OCI-LY1 (cell line): ENCODE measurements around the gene UBE4B.

ENCODE experiments used
- EZH2 ChIP-seq: fragments of 200-600 bp; sonication (generic), shearing (Covaris generic); IDR thresholded peaks from 2 replicates; pipeline ENCODE4 v1.8.0; 2017; ENCODE audit warnings: borderline replicate concordance, mixed run types, mild to moderate bottlenecking, antibody characterized with exemption, low read length, moderate library complexity, mixed read lengths
- TF ChIP-seq, protein P1 (sequence below): fragments of 200-600 bp; sonication (generic), shearing (Covaris generic); IDR thresholded peaks from 2 replicates; pipeline ENCODE4 v1.5.1; 2017; ENCODE audit warnings: mild to moderate bottlenecking, antibody characterized with exemption, low read length, moderate library complexity, mixed read lengths

DNA sequence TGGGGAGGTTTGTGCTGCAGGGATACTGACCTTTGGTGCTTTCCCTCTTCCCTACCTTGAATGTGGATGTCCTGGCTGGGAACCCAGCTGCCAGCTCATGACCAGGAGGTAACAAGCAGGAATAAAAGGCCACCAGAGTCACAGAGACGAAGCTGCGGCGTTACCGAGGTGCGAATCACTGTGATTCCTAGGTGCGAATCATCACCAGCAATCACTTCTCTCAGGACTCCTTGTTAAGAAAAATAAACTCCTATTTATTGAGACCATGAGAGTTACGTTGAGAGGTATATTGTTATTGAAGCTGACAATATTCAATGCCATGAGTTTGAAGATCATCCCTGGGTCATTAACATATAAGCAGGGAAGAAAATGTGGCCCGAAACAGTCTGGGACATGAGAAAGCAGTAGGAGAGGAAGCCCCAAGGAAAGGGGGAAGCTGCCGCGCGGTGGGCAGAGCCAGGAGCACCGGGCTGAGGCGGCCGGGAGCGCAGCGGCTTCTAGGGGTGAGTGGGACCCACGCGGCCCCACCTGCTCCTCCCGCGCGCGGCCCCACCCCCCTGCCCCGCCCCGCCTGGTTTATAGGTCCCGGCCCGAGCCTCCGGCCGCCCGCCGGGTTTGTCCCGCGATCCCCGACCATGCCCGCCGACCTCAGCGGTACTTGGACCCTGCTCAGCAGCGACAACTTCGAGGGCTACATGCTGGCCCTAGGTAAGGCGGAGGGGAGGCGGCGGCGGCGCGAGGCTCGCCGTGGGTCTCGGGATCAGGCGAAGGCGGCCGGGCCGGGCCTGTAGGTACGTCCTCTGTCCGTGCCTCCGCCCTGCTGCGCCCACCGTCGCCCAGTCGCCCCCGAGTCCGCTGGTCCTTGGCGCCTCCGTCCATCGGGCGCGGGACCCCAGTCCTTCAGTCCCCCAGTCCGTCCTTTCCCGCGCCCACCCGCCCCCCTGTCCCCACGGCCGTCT is 35.9 kb upstream of the UBE4B start, which contains the start of gene RBP7:
- TF ChIP-seq, protein P1, sequence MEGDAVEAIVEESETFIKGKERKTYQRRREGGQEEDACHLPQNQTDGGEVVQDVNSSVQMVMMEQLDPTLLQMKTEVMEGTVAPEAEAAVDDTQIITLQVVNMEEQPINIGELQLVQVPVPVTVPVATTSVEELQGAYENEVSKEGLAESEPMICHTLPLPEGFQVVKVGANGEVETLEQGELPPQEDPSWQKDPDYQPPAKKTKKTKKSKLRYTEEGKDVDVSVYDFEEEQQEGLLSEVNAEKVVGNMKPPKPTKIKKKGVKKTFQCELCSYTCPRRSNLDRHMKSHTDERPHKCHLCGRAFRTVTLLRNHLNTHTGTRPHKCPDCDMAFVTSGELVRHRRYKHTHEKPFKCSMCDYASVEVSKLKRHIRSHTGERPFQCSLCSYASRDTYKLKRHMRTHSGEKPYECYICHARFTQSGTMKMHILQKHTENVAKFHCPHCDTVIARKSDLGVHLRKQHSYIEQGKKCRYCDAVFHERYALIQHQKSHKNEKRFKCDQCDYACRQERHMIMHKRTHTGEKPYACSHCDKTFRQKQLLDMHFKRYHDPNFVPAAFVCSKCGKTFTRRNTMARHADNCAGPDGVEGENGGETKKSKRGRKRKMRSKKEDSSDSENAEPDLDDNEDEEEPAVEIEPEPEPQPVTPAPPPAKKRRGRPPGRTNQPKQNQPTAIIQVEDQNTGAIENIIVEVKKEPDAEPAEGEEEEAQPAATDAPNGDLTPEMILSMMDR: no peak
- no peak for TF ChIP-seq EZH2
